Measurements from ENCODE around the gene TNFAIP8L1.

Gene TNFAIP8L1

GRCh38 chr19:4693471-4694121, 54.3 kb downstream of the TNFAIP8L1 start:
- H2AFZ ChIP-seq: no peak overlapping the region
- no peak overlapping the region for H3K27ac ChIP-seq
- no peaks in the 10 kb centered on the region for H3K9me3 ChIP-seq (ENCODE audit: control insufficient read depth, low read length)
- no peaks in the 10 kb centered on the region for H3K4me1 ChIP-seq
- no peak overlapping the region for H3K9ac ChIP-seq
- H3K4me3 ChIP-seq (ENCODE audit: low read depth, low read length): no peak overlapping the region
- no peaks in the 10 kb centered on the region for H3K36me3 ChIP-seq (ENCODE audit: control insufficient read depth, insufficient read depth, low read length)
- TF ChIP-seq, protein P1, sequence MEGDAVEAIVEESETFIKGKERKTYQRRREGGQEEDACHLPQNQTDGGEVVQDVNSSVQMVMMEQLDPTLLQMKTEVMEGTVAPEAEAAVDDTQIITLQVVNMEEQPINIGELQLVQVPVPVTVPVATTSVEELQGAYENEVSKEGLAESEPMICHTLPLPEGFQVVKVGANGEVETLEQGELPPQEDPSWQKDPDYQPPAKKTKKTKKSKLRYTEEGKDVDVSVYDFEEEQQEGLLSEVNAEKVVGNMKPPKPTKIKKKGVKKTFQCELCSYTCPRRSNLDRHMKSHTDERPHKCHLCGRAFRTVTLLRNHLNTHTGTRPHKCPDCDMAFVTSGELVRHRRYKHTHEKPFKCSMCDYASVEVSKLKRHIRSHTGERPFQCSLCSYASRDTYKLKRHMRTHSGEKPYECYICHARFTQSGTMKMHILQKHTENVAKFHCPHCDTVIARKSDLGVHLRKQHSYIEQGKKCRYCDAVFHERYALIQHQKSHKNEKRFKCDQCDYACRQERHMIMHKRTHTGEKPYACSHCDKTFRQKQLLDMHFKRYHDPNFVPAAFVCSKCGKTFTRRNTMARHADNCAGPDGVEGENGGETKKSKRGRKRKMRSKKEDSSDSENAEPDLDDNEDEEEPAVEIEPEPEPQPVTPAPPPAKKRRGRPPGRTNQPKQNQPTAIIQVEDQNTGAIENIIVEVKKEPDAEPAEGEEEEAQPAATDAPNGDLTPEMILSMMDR (IDR thresholded peaks at IDR 0.05): no peak
- H3K27me3 ChIP-seq (ENCODE audit: control insufficient read depth, insufficient read depth, low read length): no peaks in the 10 kb centered on the region
- no peak overlapping the region for H3K4me2 ChIP-seq (ENCODE audit: low read length)
- peaks cover 2% of the 10 kb centered on the region for H3K79me2 ChIP-seq

- H3K9ac ChIP-seq: no peak overlapping the region
- no peak overlapping the region for H3K27ac ChIP-seq
- H3K9me3 ChIP-seq (ENCODE audit: control insufficient read depth, low read length): no peaks in the 10 kb centered on the region
- no peak overlapping the region for H3K4me2 ChIP-seq (ENCODE audit: low read length)
- no peaks in the 10 kb centered on the region for H3K36me3 ChIP-seq (ENCODE audit: control insufficient read depth, insufficient read depth, low read length)
- peaks cover 2% of the 10 kb centered on the region for H3K79me2 ChIP-seq
- no peak overlapping the region for H2AFZ ChIP-seq
- H3K4me1 ChIP-seq: no peaks in the 10 kb centered on the region
- TF ChIP-seq, protein P1 (IDR thresholded peaks at IDR 0.05): no peak
- H3K4me3 ChIP-seq (ENCODE audit: low read depth, low read length): no peak overlapping the region
- H3K27me3 ChIP-seq (ENCODE audit: control insufficient read depth, insufficient read depth, low read length): no peaks in the 10 kb centered on the region
Observed at GRCh38 chr19:4694211-4694987, 55.1 kb downstream of the TNFAIP8L1 start.

- Histone ChIP-seq H3K4me3 (ENCODE audit: low read depth, low read length) (no peak overlapping the region), H3K27ac (peak overlapping the region; percentile 15), H3K9me3 (ENCODE audit: control insufficient read depth, low read length) (no peaks in the 10 kb centered on the region), H3K9ac (no peak overlapping the region), H3K79me2 (peaks cover 2% of the 10 kb centered on the region), H3K36me3 (ENCODE audit: control insufficient read depth, insufficient read depth, low read length) (no peaks in the 10 kb centered on the region), H2AFZ (no peak overlapping the region), H3K27me3 (ENCODE audit: control insufficient read depth, insufficient read depth, low read length) (no peaks in the 10 kb centered on the region), H3K4me2 (ENCODE audit: low read length) (no peak overlapping the region), H3K4me1 (no peaks in the 10 kb centered on the region)
- TF ChIP-seq, protein P1 (IDR thresholded peaks at IDR 0.05): no peak
Observed at GRCh38 chr19:4695224-4695731, 56.0 kb downstream of the TNFAIP8L1 start.

- TF ChIP-seq, protein P1 (IDR thresholded peaks at IDR 0.05): no peak
- H3K27me3 ChIP-seq (ENCODE audit: control insufficient read depth, insufficient read depth, low read length): no peaks in the 10 kb centered on the region
- H3K4me2 ChIP-seq (ENCODE audit: low read length): no peak overlapping the region
- H3K4me1 ChIP-seq: no peaks in the 10 kb centered on the region
- no peak overlapping the region for H3K27ac ChIP-seq
- no peak overlapping the region for H2AFZ ChIP-seq
- no peak overlapping the region for H3K4me3 ChIP-seq (ENCODE audit: low read depth, low read length)
- no peak overlapping the region for H3K9ac ChIP-seq
- peaks cover 2% of the 10 kb centered on the region for H3K79me2 ChIP-seq
- H3K36me3 ChIP-seq (ENCODE audit: control insufficient read depth, insufficient read depth, low read length): no peaks in the 10 kb centered on the region
- no peaks in the 10 kb centered on the region for H3K9me3 ChIP-seq (ENCODE audit: control insufficient read depth, low read length)
Observed at GRCh38 chr19:4697304-4697703, 58.0 kb downstream of the TNFAIP8L1 start.
